Smooth muscle cell (in vitro differentiated cells): Measurements from ENCODE around the gene KRT72. TPM values are rescaled to one million over a fixed set of nuclear protein-coding genes. Genes with fewer than 3 reads are reported as not detected.

ENCODE experiments used
- DNase-seq: peaks from one replicate; lab custom pipeline; 2025; ENCODE audit not compliant: unreplicated experiment; lab: John Stamatoyannopoulos, UW
- H2AFZ ChIP-seq: fragments of 200-600 bp; sonication (generic); 2 replicates; pipeline ENCODE4 v1.6.0; 2016; ENCODE audit warnings: antibody characterized with exemption, low read depth, mild to moderate bottlenecking
- H3F3A ChIP-seq: fragments of 200-600 bp; sonication (generic); 2 replicates; pipeline ENCODE4 v1.6.0; 2017; ENCODE audit warnings: antibody characterized with exemption, low read depth
- H3K27ac ChIP-seq: fragments of 200-600 bp; sonication (generic); 2 replicates; pipeline ENCODE4 v1.5.1; 2016; ENCODE audit warnings: low read depth, mild to moderate bottlenecking
- H3K27me3 ChIP-seq: fragments of 200-600 bp; sonication (generic); 2 replicates; pipeline ENCODE4 v1.6.1; 2016; ENCODE audit warnings: low read depth, mild to moderate bottlenecking
- H3K36me3 ChIP-seq: fragments of 200-600 bp; sonication (generic); 2 replicates; pipeline ENCODE4 v1.5.1; 2016; ENCODE audit warnings: low read depth
- H3K4me1 ChIP-seq: fragments of 200-600 bp; sonication (generic); 2 replicates; pipeline ENCODE4 v1.5.1; 2016; ENCODE audit warnings: low read depth
- H3K4me2 ChIP-seq: fragments of 200-600 bp; sonication (generic); 2 replicates; pipeline ENCODE4 v1.6.0; 2016; ENCODE audit warnings: mild to moderate bottlenecking
- H3K4me3 ChIP-seq: fragments of 200-600 bp; sonication (generic); 2 replicates; pipeline ENCODE4 v1.5.1; 2016; ENCODE audit warnings: mild to moderate bottlenecking
- H3K79me2 ChIP-seq: fragments of 200-600 bp; sonication (generic); 2 replicates; pipeline ENCODE4 v1.6.0; 2016; ENCODE audit warnings: low read depth, mild to moderate bottlenecking
- H3K9ac ChIP-seq: fragments of 200-600 bp; sonication (generic); 2 replicates; pipeline ENCODE4 v1.6.0; 2016; ENCODE audit warnings: low read depth
- H3K9me3 ChIP-seq: fragments of 200-600 bp; sonication (generic); replicated peaks from 2 replicates; pipeline ENCODE4 v1.5.1; 2016; ENCODE audit warnings: low read depth
- H4K20me1 ChIP-seq: fragments of 200-600 bp; sonication (generic); 2 replicates; pipeline ENCODE4 v1.6.0; 2016; ENCODE audit warnings: low read depth
- WGBS: methylation state at CpG from one replicate; pipeline ENCODE4 v1.1.7; 2016; ENCODE audit warnings: low lambda C conversion rate; 5-methylcytosine and 5-hydroxymethylcytosine counted together
- polyA plus RNA-seq: library from polyadenylated mRNA; unstranded; fragments of >200 nt; fragmentation: Nextera tagmentation; extraction: Ambion mirVana; gene quantifications from 2 replicates; pipeline ENCODE4 v1.2.1, GENCODE V29; 2016
- total RNA-seq: library from RNA; depleted of rRNA; stranded (reverse); fragments of >200 nt; gene quantifications from 2 replicates; pipeline ENCODE4 v1.2.3, GENCODE V29; 2014
- TF ChIP-seq, protein P1 (sequence below): fragments of 200-600 bp; sonication (generic); IDR thresholded peaks from 2 replicates; pipeline ENCODE4 v1.5.1; 2017; ENCODE audit warnings: borderline replicate concordance, mild to moderate bottlenecking, antibody characterized with exemption; ENCODE audit not compliant: insufficient read depth, poor library complexity, severe bottlenecking

KRT72 gene
- total and polyA plus RNA-seq, 2 experiments from 2014 or later: not detected

DNA sequence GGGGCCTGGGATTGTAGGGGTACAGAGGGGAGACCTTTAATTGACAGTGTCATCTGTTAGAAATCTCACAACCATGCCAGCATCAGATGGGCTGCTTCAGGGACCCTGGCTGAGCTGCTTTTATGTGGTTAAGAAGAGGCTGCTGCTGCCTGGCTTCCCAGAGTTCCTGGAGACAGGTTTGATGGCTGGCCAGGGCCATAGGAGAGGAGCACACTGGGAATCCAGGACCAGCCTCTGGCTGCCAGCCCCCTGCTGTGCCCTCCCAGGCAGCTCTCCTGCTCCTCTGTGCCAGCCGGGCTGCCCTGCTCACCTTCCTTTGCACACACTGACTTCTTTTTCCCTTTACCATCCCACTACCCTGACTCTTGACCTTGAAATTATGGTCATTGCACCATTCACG is 17.6 kb upstream of the KRT72 start:
- no peak overlapping the region for H3K4me2 ChIP-seq
- H4K20me1 ChIP-seq: no peaks in the 10 kb centered on the region
- no peak overlapping the region for H3K27ac ChIP-seq
- H3K4me1 ChIP-seq: no peaks in the 10 kb centered on the region
- H3K9ac ChIP-seq: no peak overlapping the region
- TF ChIP-seq, protein P1, sequence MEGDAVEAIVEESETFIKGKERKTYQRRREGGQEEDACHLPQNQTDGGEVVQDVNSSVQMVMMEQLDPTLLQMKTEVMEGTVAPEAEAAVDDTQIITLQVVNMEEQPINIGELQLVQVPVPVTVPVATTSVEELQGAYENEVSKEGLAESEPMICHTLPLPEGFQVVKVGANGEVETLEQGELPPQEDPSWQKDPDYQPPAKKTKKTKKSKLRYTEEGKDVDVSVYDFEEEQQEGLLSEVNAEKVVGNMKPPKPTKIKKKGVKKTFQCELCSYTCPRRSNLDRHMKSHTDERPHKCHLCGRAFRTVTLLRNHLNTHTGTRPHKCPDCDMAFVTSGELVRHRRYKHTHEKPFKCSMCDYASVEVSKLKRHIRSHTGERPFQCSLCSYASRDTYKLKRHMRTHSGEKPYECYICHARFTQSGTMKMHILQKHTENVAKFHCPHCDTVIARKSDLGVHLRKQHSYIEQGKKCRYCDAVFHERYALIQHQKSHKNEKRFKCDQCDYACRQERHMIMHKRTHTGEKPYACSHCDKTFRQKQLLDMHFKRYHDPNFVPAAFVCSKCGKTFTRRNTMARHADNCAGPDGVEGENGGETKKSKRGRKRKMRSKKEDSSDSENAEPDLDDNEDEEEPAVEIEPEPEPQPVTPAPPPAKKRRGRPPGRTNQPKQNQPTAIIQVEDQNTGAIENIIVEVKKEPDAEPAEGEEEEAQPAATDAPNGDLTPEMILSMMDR: no peak
- H3K9me3 ChIP-seq: no peaks in the 10 kb centered on the region
- no peaks in the 10 kb centered on the region for H3K36me3 ChIP-seq
- H2AFZ ChIP-seq: no peak overlapping the region
- H3K79me2 ChIP-seq: no peaks in the 10 kb centered on the region
- no peak overlapping the region for H3K4me3 ChIP-seq
- H3F3A ChIP-seq: no peaks in the 10 kb centered on the region
- WGBS: 97% methylated on average over 2 of the region's 2 CpGs
- DNase-seq: no peak
- H3K27me3 ChIP-seq: peaks cover 35% of the 10 kb centered on the region

DNA sequence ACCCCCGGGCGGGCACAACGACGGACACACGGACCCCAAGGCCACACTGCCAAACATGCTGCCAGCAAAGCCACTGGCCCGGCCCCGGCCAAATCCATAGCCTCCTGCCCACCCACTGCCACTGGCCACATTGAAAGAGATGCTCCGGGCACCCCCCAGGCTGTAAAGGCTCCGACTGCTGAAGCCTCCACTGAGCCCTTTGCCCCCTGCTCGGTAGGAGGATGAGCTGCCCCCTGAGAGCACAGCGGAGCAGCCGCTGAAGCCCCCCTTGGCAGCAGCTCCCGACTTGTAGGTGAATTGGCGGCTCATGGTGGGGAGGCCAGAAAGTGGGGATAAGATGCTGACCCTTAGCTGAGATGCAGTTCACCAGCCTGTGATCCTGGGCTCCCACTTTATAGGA is 17.0 kb upstream of the KRT72 start, which contains the start of gene KRT73:
TSS of gene KRT73 (minus strand) at position 344 of the 400 bp plus-strand sequence. CDS start at position 309, 35 bp downstream.
- DNase-seq: no peak
- WGBS: 93% methylated on average over 14 of the region's 14 CpGs
- Histone ChIP-seq H3K4me3 (no peak within 1 kb of the TSS), H3K79me2 (no peaks in the 10 kb centered on the region), H3K9me3 (no peaks in the 10 kb centered on the region), H3K36me3 (no peaks in the 10 kb centered on the region), H3F3A (no peaks in the 10 kb centered on the region), H4K20me1 (no peaks in the 10 kb centered on the region), H2AFZ (no peak within 1 kb of the TSS), H3K27me3 (peaks cover 35% of the 10 kb centered on the region), H3K4me2 (no peak within 1 kb of the TSS), H3K9ac (no peak within 1 kb of the TSS), H3K27ac (no peak within 1 kb of the TSS), H3K4me1 (no peaks in the 10 kb centered on the region)
- TF ChIP-seq, protein P1: no peak

DNA sequence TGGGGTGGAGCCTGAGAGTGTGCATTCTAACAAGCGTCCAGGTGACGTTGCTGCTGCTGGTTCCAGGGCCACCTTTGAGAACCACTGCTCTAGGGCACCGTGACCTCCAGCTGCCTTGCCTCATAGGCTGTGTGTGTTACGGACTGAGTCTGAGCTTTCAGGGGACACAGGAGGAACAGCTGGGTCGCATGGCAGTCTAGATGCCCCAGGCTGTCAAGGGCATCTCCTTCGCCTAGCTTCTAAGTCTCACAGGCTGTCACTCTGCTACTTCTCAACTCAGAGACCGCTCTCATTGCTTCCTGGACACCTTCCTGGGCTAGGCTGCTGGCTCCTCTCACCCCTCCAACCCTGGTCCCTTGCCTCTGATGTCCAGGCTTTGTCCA is 16.1 kb upstream of the KRT72 start:
- no peaks in the 10 kb centered on the region for H3F3A ChIP-seq
- H3K4me2 ChIP-seq: no peak overlapping the region
- H3K4me1 ChIP-seq: no peaks in the 10 kb centered on the region
- no peak overlapping the region for H3K27ac ChIP-seq
- no peaks in the 10 kb centered on the region for H4K20me1 ChIP-seq
- H3K9ac ChIP-seq: no peak overlapping the region
- H3K36me3 ChIP-seq: no peaks in the 10 kb centered on the region
- no peaks in the 10 kb centered on the region for H3K9me3 ChIP-seq
- no peak for DNase-seq
- no peaks in the 10 kb centered on the region for H3K79me2 ChIP-seq
- H2AFZ ChIP-seq: no peak overlapping the region
- TF ChIP-seq, protein P1: no peak
- 87% methylated on average over 7 of the region's 7 CpGs for WGBS
- H3K4me3 ChIP-seq: no peak overlapping the region
- H3K27me3 ChIP-seq: peaks cover 34% of the 10 kb centered on the region

DNA sequence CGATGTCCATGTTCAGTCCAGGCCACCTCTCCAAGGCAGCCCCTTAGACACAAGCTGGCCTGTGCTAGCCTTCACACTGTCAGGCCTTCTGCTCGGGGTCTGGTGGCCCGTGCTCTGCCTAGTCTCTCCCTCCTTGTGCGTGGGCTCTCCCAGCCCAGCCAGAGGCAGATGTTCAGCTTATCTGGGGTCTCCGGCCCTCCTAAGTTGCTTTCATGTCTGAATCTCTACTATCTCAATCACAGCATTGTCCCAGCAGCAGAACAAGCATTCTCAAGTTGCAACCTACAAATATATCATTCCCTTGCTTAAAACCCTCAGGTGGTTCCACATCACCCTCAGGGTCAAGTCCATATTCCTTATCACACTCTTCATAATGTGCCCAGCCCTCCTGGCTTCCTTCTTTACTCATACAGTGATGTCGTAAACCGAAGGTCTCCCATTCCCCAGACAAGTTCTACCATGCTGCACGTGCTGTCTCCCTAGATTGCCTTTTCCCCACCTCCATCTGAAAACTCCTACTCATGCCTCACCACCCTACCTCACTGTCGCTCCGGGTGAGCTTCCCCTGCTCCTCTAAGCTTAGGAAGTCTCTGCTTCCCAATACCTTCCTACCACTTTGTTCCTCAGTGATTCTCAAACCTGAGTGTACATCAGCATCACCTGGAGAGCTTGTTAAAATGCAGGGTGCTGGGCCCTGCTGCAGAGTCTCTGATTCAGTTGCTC is 15.6 kb upstream of the KRT72 start:
- Histone ChIP-seq H3K79me2 (no peaks in the 10 kb centered on the region), H3K36me3 (no peaks in the 10 kb centered on the region), H3K4me2 (no peak overlapping the region), H3K4me1 (no peaks in the 10 kb centered on the region), H2AFZ (no peak overlapping the region), H3K9ac (no peak overlapping the region), H4K20me1 (no peaks in the 10 kb centered on the region), H3K4me3 (no peak overlapping the region), H3K27me3 (peaks cover 31% of the 10 kb centered on the region), H3K9me3 (no peaks in the 10 kb centered on the region), H3F3A (no peaks in the 10 kb centered on the region), H3K27ac (no peak overlapping the region)
- WGBS: 88% methylated on average over 10 of the region's 10 CpGs
- TF ChIP-seq, protein P1: no peak
- DNase-seq: no peak
